ENCODE data around the gene TAGLN2. TPM values are rescaled to one million over a fixed set of nuclear protein-coding genes. Genes with fewer than 3 reads are reported as not detected.

The TAGLN2 gene
- polyA plus RNA-seq, 1 experiment = 400 TPM

GRCh38 chr1:159898527-159898926 lies 26.8 kb downstream of the TAGLN2 start:
- POLR2A ChIA-PET = no interaction called here
- CTCF ChIA-PET = interaction anchor here (1.1 kb wide), 1 partner anchor 99 kb away, joined by 3 read pairs; no protein-coding TSS in a partner anchor
- Histone ChIP-seq H3K4me3 (ENCODE audit: low read depth, low read length) (no peak overlapping the region), H3K27ac (ENCODE audit: low read depth, low read length) (no peak overlapping the region), H3K9me3 (ENCODE audit: control insufficient read depth, insufficient read depth, low read length) (no peaks in the 10 kb centered on the region; the same call in 1 of the 2 replicates), H3K27me3 (ENCODE audit: control insufficient read depth, insufficient read depth, low read length) (no peaks in the 10 kb centered on the region)
- DNase-seq (ENCODE audit: low read depth, low spot score) = no peak
- TF ChIP-seq CTCF (IDR thresholded peaks at IDR 0.05; ENCODE audit: low read depth, low read length) = no peak

GRCh38 chr1:159897962-159898361 lies 27.3 kb downstream of the TAGLN2 start:
- TF ChIP-seq CTCF (IDR thresholded peaks at IDR 0.05; ENCODE audit: low read depth, low read length) = no peak
- DNase-seq (ENCODE audit: low read depth, low spot score) = no peak
- Histone ChIP-seq H3K27me3 (ENCODE audit: control insufficient read depth, insufficient read depth, low read length) (no peaks in the 10 kb centered on the region), H3K4me3 (ENCODE audit: low read depth, low read length) (no peak overlapping the region), H3K9me3 (ENCODE audit: control insufficient read depth, insufficient read depth, low read length) (no peaks in the 10 kb centered on the region; the same call in 1 of the 2 replicates), H3K27ac (ENCODE audit: low read depth, low read length) (no peak overlapping the region)
- ChIA-PET CTCF (interaction anchor here (1.1 kb wide), 1 partner anchor 99 kb away, joined by 3 read pairs; no protein-coding TSS in a partner anchor), POLR2A (no interaction called here)

- Histone ChIP-seq H3K9me3 (ENCODE audit: control insufficient read depth, insufficient read depth, low read length) (no peaks in the 10 kb centered on the region; the same call in 1 of the 2 replicates), H3K27me3 (ENCODE audit: control insufficient read depth, insufficient read depth, low read length) (no peaks in the 10 kb centered on the region), H3K4me3 (ENCODE audit: low read depth, low read length) (no peak overlapping the region), H3K27ac (ENCODE audit: low read depth, low read length) (no peak overlapping the region)
- ChIA-PET CTCF (interaction anchor here (0.6 to 13.3 kb wide), 4 partner anchors 96 to 1093 kb away, joined by 4 to 556 read pairs (median 70); partner anchors contain the start of genes DUSP23 and FCRL6), POLR2A (interaction anchor here (0.9 kb wide), 1 partner anchor 28 kb away, joined by 4 read pairs; the partner anchor contains the start of gene TAGLN2)
- no peak for DNase-seq (ENCODE audit: low read depth, low spot score)
- TF ChIP-seq CTCF (IDR thresholded peaks at IDR 0.05; ENCODE audit: low read depth, low read length) = no peak
These were observed 28.8 kb downstream of the TAGLN2 start for GRCh38 chr1:159896546-159896930.

GRCh38 chr1:159895836-159896545 lies 29.3 kb downstream of the TAGLN2 start:
- no peaks in the 10 kb centered on the region; the same call in 1 of the 2 replicates for H3K9me3 ChIP-seq (ENCODE audit: control insufficient read depth, insufficient read depth, low read length)
- TF ChIP-seq CTCF (IDR thresholded peaks at IDR 0.05; ENCODE audit: low read depth, low read length) = no peak
- no peak for DNase-seq (ENCODE audit: low read depth, low spot score)
- no peak overlapping the region for H3K27ac ChIP-seq (ENCODE audit: low read depth, low read length)
- ChIA-PET POLR2A (interaction anchor here (0.9 kb wide), 1 partner anchor 29 kb away, joined by 4 read pairs; the partner anchor contains the start of gene TAGLN2), CTCF (interaction anchor here (0.6 to 13.3 kb wide), 5 partner anchors 96 to 1094 kb away, joined by 4 to 556 read pairs (median 9); partner anchors contain the start of genes DUSP23 and FCRL6)
- H3K27me3 ChIP-seq (ENCODE audit: control insufficient read depth, insufficient read depth, low read length) = no peaks in the 10 kb centered on the region
- H3K4me3 ChIP-seq (ENCODE audit: low read depth, low read length) = no peak overlapping the region

- H3K27me3 ChIP-seq (ENCODE audit: control insufficient read depth, insufficient read depth, low read length) = no peaks in the 10 kb centered on the region
- TF ChIP-seq CTCF (IDR thresholded peaks at IDR 0.05; ENCODE audit: low read depth, low read length) = no peak
- DNase-seq (ENCODE audit: low read depth, low spot score) = no peak
- no peak overlapping the region for H3K4me3 ChIP-seq (ENCODE audit: low read depth, low read length)
- POLR2A ChIA-PET = no interaction called here
- CTCF ChIA-PET = interaction anchor here (1.4 to 13.3 kb wide), 4 partner anchors 11 to 115 kb away, joined by 4 to 556 read pairs (median 70); partner anchors contain the start of genes DUSP23 and FCRL6
- H3K27ac ChIP-seq (ENCODE audit: low read depth, low read length) = no peak overlapping the region
- no peaks in the 10 kb centered on the region; the same call in 1 of the 2 replicates for H3K9me3 ChIP-seq (ENCODE audit: control insufficient read depth, insufficient read depth, low read length)
These were observed 30.0 kb downstream of the TAGLN2 start for GRCh38 chr1:159895286-159895685.

Data from AG04450 (cell line).